Thyroid gland (tissue), 4 donors: Measurements from ENCODE around the gene UBL3. TPM values are rescaled to one million over a fixed set of nuclear protein-coding genes. Genes with fewer than 3 reads are reported as not detected.

Source experiments
- DNase-seq, 2 donors: peaks; one replicate each; pipeline ENCODE4 v3.0.0-alpha.2; 2019
- H3K27ac ChIP-seq, 3 donors: fragments of 200-600 bp; sonication (generic); 1 replicate in 2 of 3; 2 replicates in 1 of 3; pipeline ENCODE4 v1.5.1; 2016 to 2019; ENCODE audit warnings: mild to moderate bottlenecking in 1 of 3, moderate library complexity in 1 of 3
- H3K27me3 ChIP-seq: fragments of 200-600 bp; sonication (generic); one replicate; pipeline ENCODE4 v1.5.1; 2019
- H3K36me3 ChIP-seq, 2 donors: fragments of 200-600 bp; sonication (generic); one replicate each; pipeline ENCODE4 v1.5.1; 2016 to 2019
- H3K4me1 ChIP-seq, 2 donors: fragments of 200-600 bp; sonication (generic); one replicate each; pipeline ENCODE4 v1.5.1; 2017 to 2019
- H3K4me3 ChIP-seq, 3 donors: fragments of 200-600 bp; sonication (generic); replicated peaks in 1 of 3; 1 replicate in 2 of 3; 2 replicates in 1 of 3; pipeline ENCODE4 v1.5.1; 2016; ENCODE audit warnings: mild to moderate bottlenecking in 1 of 3
- H3K9me3 ChIP-seq: fragments of 200-600 bp; sonication (generic); one replicate; pipeline ENCODE4 v1.5.1; 2017
- POLR2A ChIP-seq, 2 donors: fragments of 450-650 bp; IDR thresholded peaks; one replicate each; pipeline ENCODE4 v1.6.1; 2017; ENCODE audit warnings: antibody characterized with exemption in 2 of 2, mild to moderate bottlenecking in 2 of 2, moderate library complexity in 1 of 2
- WGBS, 2 donors: methylation state at CpG; one replicate each; pipeline ENCODE4 v1.1.5; 2017; 5-methylcytosine and 5-hydroxymethylcytosine counted together
- intact Hi-C: fragments of 100-400 bp; cut with DNase I; formaldehyde crosslinking; loops from one replicate; pipeline ENCODE4 v1.15.1; 2023
- total RNA-seq, 4 donors: library from RNA; depleted of rRNA; stranded (reverse); fragments of >200 nt; gene quantifications; one replicate each; pipeline ENCODE4 v1.2.3, GENCODE V29; 2016
- TF ChIP-seq, protein P1 (sequence below), 6 experiments: fragments of 200-600 bp in 3 of 6; fragments of 450-650 bp in 3 of 6; sonication (generic) in 3 of 6; IDR thresholded peaks; one replicate each; pipeline ENCODE4 v1.5.1; 2016 to 2019; ENCODE audit warnings: antibody characterized with exemption in 6 of 6, mild to moderate bottlenecking in 2 of 6, inconsistent platforms in 1 of 6, moderate library complexity in 1 of 6

UBL3 gene
- total RNA-seq, 4 donors from 2014 or later: 59.0 to 79.0 (median 65.1) TPM

DNA sequence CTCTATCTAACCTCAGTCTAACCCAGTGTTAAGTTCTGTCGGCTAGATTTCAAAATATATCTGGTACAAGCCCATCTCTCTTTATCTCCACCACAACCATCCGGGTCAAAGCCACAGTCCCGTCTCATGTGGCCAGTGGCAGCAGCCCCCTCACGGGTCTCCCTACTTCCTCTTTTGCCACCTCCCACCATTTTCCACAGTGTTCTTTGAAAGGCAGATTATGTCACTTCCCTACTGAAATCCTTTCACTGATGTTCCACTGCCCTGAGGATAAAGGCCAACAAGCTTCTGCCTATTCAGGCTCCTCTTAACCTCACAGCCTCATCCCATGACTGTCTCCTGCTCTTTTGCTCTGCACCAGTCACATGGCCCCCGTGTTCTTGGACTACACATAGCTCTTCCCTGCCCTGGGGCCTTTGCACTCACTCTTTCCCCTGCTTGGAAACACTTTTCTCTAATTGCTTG lies 117.2 kb downstream of the UBL3 start:
- intact Hi-C loops: no loop called here
- WGBS, 2 donors: 64 to 67% methylated on average over 5 of the region's 5 CpGs
- H3K9me3 ChIP-seq: no peaks in the 10 kb centered on the region
- no peaks in the 10 kb centered on the region for H3K36me3 ChIP-seq
- DNase-seq: no peak
- no peak overlapping the region for H3K4me3 ChIP-seq
- TF ChIP-seq, protein P1, sequence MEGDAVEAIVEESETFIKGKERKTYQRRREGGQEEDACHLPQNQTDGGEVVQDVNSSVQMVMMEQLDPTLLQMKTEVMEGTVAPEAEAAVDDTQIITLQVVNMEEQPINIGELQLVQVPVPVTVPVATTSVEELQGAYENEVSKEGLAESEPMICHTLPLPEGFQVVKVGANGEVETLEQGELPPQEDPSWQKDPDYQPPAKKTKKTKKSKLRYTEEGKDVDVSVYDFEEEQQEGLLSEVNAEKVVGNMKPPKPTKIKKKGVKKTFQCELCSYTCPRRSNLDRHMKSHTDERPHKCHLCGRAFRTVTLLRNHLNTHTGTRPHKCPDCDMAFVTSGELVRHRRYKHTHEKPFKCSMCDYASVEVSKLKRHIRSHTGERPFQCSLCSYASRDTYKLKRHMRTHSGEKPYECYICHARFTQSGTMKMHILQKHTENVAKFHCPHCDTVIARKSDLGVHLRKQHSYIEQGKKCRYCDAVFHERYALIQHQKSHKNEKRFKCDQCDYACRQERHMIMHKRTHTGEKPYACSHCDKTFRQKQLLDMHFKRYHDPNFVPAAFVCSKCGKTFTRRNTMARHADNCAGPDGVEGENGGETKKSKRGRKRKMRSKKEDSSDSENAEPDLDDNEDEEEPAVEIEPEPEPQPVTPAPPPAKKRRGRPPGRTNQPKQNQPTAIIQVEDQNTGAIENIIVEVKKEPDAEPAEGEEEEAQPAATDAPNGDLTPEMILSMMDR (IDR thresholded peaks at IDR 0.05): no peak
- no peak for TF ChIP-seq POLR2A (IDR thresholded peaks at IDR 0.05)
- no peaks in the 10 kb centered on the region for H3K4me1 ChIP-seq
- no peak overlapping the region for H3K27ac ChIP-seq
- no peaks in the 10 kb centered on the region for H3K27me3 ChIP-seq

DNA sequence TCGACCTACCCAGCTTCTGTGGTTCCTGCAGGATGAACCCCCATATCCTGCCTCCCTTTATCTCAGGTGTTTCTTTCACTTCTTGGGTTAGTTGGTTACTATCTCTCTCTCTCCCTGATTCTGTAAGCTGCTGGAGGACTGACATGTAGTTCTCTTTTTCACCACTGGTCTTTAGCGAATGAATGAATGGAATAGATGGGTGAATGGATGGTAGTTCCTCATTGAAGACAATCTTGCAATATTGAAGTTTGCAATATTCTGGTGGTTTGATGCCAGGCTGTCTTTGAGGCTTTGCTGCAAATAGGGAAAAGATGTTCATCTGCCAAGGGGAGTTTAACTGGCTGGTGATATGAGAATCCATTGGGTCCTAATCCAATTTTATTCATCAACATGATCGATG lies 120.2 kb downstream of the UBL3 start:
- no peak for DNase-seq
- Histone ChIP-seq H3K9me3 (no peaks in the 10 kb centered on the region), H3K27me3 (no peaks in the 10 kb centered on the region), H3K27ac (no peak overlapping the region), H3K4me3 (no peak overlapping the region), H3K36me3 (no peaks in the 10 kb centered on the region), H3K4me1 (no peaks in the 10 kb centered on the region)
- no peak for TF ChIP-seq POLR2A (IDR thresholded peaks at IDR 0.05)
- TF ChIP-seq, protein P1 (IDR thresholded peaks at IDR 0.05): no peak
- 63 to 67% methylated on average over 3 of the region's 3 CpGs for WGBS, 2 donors
- intact Hi-C loops: no loop called here

DNA sequence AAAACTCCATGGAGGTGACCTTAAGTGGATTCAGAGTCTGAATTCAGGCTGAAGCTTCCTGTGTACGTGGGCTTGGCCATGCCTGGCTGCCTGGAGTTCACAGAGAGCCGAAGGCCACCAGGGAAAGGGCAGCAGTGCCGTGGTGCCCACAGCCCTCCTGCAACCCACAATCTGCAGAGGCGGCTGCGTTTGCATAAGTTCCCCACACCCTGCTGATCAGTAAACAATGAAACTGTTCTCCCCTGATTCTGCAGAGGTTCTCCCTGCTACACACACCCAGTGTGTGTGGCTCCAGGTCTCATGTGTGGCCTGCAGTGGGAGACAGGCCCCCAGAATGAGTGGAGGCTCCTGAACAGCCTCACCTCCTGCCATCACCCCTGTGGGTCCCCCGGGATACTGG lies 128.0 kb downstream of the UBL3 start:
- no peak for DNase-seq
- intact Hi-C loops: no loop called here
- no peaks in the 10 kb centered on the region for H3K9me3 ChIP-seq
- no peaks in the 10 kb centered on the region for H3K36me3 ChIP-seq
- H3K4me1 ChIP-seq: no peaks in the 10 kb centered on the region
- no peak overlapping the region for H3K27ac ChIP-seq
- no peak overlapping the region for H3K4me3 ChIP-seq
- WGBS, 2 donors: 73 to 88% methylated on average over 3 to 6 of the region's 6 CpGs
- H3K27me3 ChIP-seq: no peaks in the 10 kb centered on the region
- TF ChIP-seq POLR2A (IDR thresholded peaks at IDR 0.05): no peak
- TF ChIP-seq, protein P1 (IDR thresholded peaks at IDR 0.05): no peak

DNA sequence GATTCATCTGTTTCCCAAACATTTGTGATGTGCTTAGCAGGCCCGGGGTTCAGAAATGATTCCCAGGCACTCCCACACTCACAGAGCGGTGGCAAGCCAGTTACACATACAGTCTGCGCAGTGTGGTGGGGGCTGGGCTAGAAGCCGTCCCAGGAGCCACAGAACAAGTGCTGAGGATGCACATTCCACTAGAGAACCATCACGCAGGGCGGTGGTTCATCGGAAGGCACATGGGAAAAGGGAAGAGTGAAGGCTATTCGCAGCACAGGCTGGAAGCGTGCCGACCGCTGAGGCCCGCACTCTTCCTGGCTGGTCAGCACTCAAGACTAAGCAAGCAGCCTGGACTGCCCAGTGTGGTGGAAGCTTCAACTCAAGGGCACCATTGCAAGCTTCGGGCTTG lies 128.7 kb downstream of the UBL3 start:
- no peak for DNase-seq
- Histone ChIP-seq H3K36me3 (no peaks in the 10 kb centered on the region), H3K27me3 (no peaks in the 10 kb centered on the region), H3K4me1 (no peaks in the 10 kb centered on the region), H3K4me3 (no peak overlapping the region), H3K27ac (no peak overlapping the region), H3K9me3 (no peaks in the 10 kb centered on the region)
- TF ChIP-seq, protein P1 (IDR thresholded peaks at IDR 0.05): no peak
- TF ChIP-seq POLR2A (IDR thresholded peaks at IDR 0.05): no peak
- WGBS, 2 donors: 88 to 92% methylated on average over 12 to 13 of the region's 13 CpGs
- intact Hi-C loops: no loop called here

DNA sequence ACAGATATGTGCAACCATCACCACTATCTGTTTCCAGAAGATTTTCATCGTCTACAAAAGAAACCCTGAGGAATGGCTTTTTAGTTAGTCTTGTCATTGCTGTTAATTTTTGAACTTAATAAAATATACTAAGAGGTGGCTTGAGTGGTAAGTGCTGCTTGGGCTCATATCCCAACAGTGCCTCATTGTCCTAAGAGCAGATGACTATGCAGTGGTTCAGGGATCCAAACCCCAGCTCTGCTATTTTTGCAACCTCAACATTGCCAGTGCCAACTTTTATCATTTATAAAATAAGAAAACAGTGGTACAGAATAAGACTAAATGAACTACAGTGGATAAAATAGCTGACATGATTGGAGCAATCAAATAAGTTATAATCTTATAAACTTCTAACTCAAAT lies 131.7 kb downstream of the UBL3 start:
- intact Hi-C loops: loop anchor here (10.0 kb wide), 1 partner anchor 214 kb away; no protein-coding TSS in a partner anchor
- no peaks in the 10 kb centered on the region for H3K9me3 ChIP-seq
- WGBS, 2 donors: 86 to 93% methylated on average over 1 of the region's 1 CpG
- TF ChIP-seq POLR2A (IDR thresholded peaks at IDR 0.05): no peak
- TF ChIP-seq, protein P1 (IDR thresholded peaks at IDR 0.05): no peak
- H3K27me3 ChIP-seq: no peaks in the 10 kb centered on the region
- no peak overlapping the region for H3K27ac ChIP-seq
- H3K36me3 ChIP-seq: no peaks in the 10 kb centered on the region
- H3K4me3 ChIP-seq: no peak overlapping the region
- DNase-seq: no peak
- no peaks in the 10 kb centered on the region for H3K4me1 ChIP-seq
